ENCODE measurements around the gene ISLR2. TPM values are rescaled to one million over a fixed set of nuclear protein-coding genes. Genes with fewer than 3 reads are reported as not detected.
"Not testable (repeated sequence)": the region's sequence is repeated elsewhere in the genome, so short reads cannot be mapped to it uniquely, and the experiment has no call there.

Gene ISLR2
- total and polyA plus RNA-seq, 2 donors (not counting 3 experiments of a cell fraction or from before 2014, with no cell fraction given) = not detected

GRCh38 chr15:74108611-74109010 is 21.8 kb upstream of the ISLR2 start:
- H3K9me3 ChIP-seq (replicated peaks; ENCODE audit: control insufficient read depth, insufficient read depth, low read length); H3K79me2 ChIP-seq (ENCODE audit: control insufficient read depth, insufficient read depth, low read length); intact Hi-C loops (cut with micrococcal nuclease); DNase-seq (ENCODE audit: low read depth, low spot score); H3K27ac ChIP-seq (ENCODE audit: insufficient read depth, low read depth, low read length); dilution Hi-C loops (cut with MboI; ENCODE audit: extremely low pct_ligation_motif_present, low sequenced_read_pairs); BruUV-seq (replicated peaks); H3K27me3 ChIP-seq (ENCODE audit: control insufficient read depth in 2 of 2, insufficient read depth in 2 of 2, low read length in 2 of 2); H4K20me1 ChIP-seq (replicated peaks; ENCODE audit: control insufficient read depth, extremely low read depth, insufficient read depth, low read length); H3K4me1 ChIP-seq (ENCODE audit: control insufficient read depth, extremely low read depth, insufficient read depth, low read length); H3K36me3 ChIP-seq (ENCODE audit: control insufficient read depth in 2 of 2, extremely low read depth in 1 of 2, insufficient read depth in 2 of 2, low read length in 2 of 2); H3K4me2 ChIP-seq (ENCODE audit: insufficient read depth, low read length); H3K9me1 ChIP-seq (replicated peaks; ENCODE audit: control insufficient read depth, extremely low read depth, insufficient read depth, low read length); H3K9ac ChIP-seq (replicated peaks; ENCODE audit: extremely low read depth, insufficient read depth, low read length); H3K4me3 ChIP-seq (replicated peaks in 1 of 3; ENCODE audit: insufficient read depth in 1 of 3, low read depth in 1 of 3, low read length in 3 of 3); H2AFZ ChIP-seq (ENCODE audit: low read depth, low read length); FAIRE-seq; POLR2A ChIA-PET: not testable (repeated sequence)
- CTCF ChIA-PET = interaction anchor here (1.3 kb wide), 1 partner anchor 212 kb away, joined by 4 read pairs; no protein-coding TSS in a partner anchor
- peak in 1 of 2 donors; percentile 3 for TF ChIP-seq CTCF (IDR thresholded peaks at IDR 0.05; ENCODE audit: extremely low read depth in 1 of 2, insufficient read depth in 1 of 2, low read depth in 1 of 2, low read length in 2 of 2)

- Histone ChIP-seq H3K9me1 (replicated peaks; ENCODE audit: control insufficient read depth, extremely low read depth, insufficient read depth, low read length) (no peaks in the 10 kb centered on the region), H2AFZ (ENCODE audit: low read depth, low read length) (no peak overlapping the region), H4K20me1 (replicated peaks; ENCODE audit: control insufficient read depth, extremely low read depth, insufficient read depth, low read length) (no peaks in the 10 kb centered on the region), H3K27ac (ENCODE audit: insufficient read depth, low read depth, low read length) (no peak overlapping the region), H3K79me2 (ENCODE audit: control insufficient read depth, insufficient read depth, low read length) (no peaks in the 10 kb centered on the region), H3K9ac (replicated peaks; ENCODE audit: extremely low read depth, insufficient read depth, low read length) (no peak overlapping the region), H3K36me3 (ENCODE audit: control insufficient read depth in 2 of 2, extremely low read depth in 1 of 2, insufficient read depth in 2 of 2, low read length in 2 of 2) (no peaks in the 10 kb centered on the region), H3K4me3 (replicated peaks in 1 of 3; ENCODE audit: insufficient read depth in 1 of 3, low read depth in 1 of 3, low read length in 3 of 3) (no peak overlapping the region), H3K27me3 (ENCODE audit: control insufficient read depth in 2 of 2, insufficient read depth in 2 of 2, low read length in 2 of 2) (no peaks in the 10 kb centered on the region), H3K9me3 (replicated peaks; ENCODE audit: control insufficient read depth, insufficient read depth, low read length) (no peaks in the 10 kb centered on the region), H3K4me2 (ENCODE audit: insufficient read depth, low read length) (no peak overlapping the region), H3K4me1 (ENCODE audit: control insufficient read depth, extremely low read depth, insufficient read depth, low read length) (no peaks in the 10 kb centered on the region)
- intact Hi-C loops (cut with micrococcal nuclease) (no loop called here), dilution Hi-C loops (cut with MboI; ENCODE audit: extremely low pct_ligation_motif_present, low sequenced_read_pairs) (no loop called here)
- POLR2A ChIA-PET = no interaction called here
- CTCF ChIA-PET = no interaction called here
- no peak for TF ChIP-seq MYC (IDR thresholded peaks at IDR 0.05; ENCODE audit: low read depth, low read length)
- no peak for TF ChIP-seq FOS (IDR thresholded peaks at IDR 0.05; ENCODE audit: borderline replicate concordance, insufficient read depth, low read length)
- no peak for TF ChIP-seq CTCF (IDR thresholded peaks at IDR 0.05; ENCODE audit: extremely low read depth in 1 of 2, insufficient read depth in 1 of 2, low read depth in 1 of 2, low read length in 2 of 2)
- no peak for TF ChIP-seq EZH2 (IDR thresholded peaks at IDR 0.05; ENCODE audit: borderline replicate concordance, low read depth, low read length, severe bottlenecking)
- no peak for TF ChIP-seq GATA2 (IDR thresholded peaks at IDR 0.05; ENCODE audit: insufficient read depth, insufficient read length, low read depth, low read length)
- TF ChIP-seq POLR2AphosphoS5 (IDR thresholded peaks at IDR 0.05; ENCODE audit: insufficient read depth, low read depth, low read length) = no peak
- no peak for TF ChIP-seq MAX (IDR thresholded peaks at IDR 0.05; ENCODE audit: insufficient read depth, insufficient read length)
- no peak for TF ChIP-seq JUN (IDR thresholded peaks at IDR 0.05; ENCODE audit: borderline replicate concordance, insufficient read depth, insufficient read length, low read depth)
- TF ChIP-seq POLR2A (IDR thresholded peaks at IDR 0.05; ENCODE audit: low read depth, low read length) = no peak
- FAIRE-seq = no peak
- DNase-seq (ENCODE audit: low read depth, low spot score) = no peak
- no TSS peak for BruUV-seq (replicated peaks)
Measured at GRCh38 chr15:74109713-74110112, 20.7 kb upstream of the ISLR2 start.
